Activated naive CD8-positive, alpha-beta T cell treated with anti-CD3 and anti-CD28 coated beads, Interleukin-2, amount 50 U/mL, for 24 hours (primary cell): ENCODE results near the gene LRRC36.
"Not testable (repeated sequence)": the region's sequence is repeated elsewhere in the genome, so short reads cannot be mapped to it uniquely, and the experiment has no call there.

ENCODE experiments used
- ATAC-seq: fragments of 150-1000 bp; cut with Tn5 transposase; one replicate; pipeline ENCODE4 v1.10.0; 2021
- DNase-seq: peaks from one replicate; pipeline ENCODE4 v3.0.0; 2021
- H3K27ac Mint-ChIP-seq: one replicate; pipeline ENCODE4 v1.8.0; 2021; ENCODE audit warnings: mild to moderate bottlenecking, mixed read lengths
- H3K27me3 Mint-ChIP-seq: one replicate; pipeline ENCODE4 v1.8.0; 2021; ENCODE audit warnings: mixed read lengths
- H3K36me3 Mint-ChIP-seq: one replicate; pipeline ENCODE4 v1.8.0; 2021; ENCODE audit warnings: low read depth, mixed read lengths
- H3K4me1 Mint-ChIP-seq: one replicate; pipeline ENCODE4 v1.8.0; 2021; ENCODE audit warnings: mixed read lengths
- H3K4me3 Mint-ChIP-seq: one replicate; pipeline ENCODE4 v1.8.0; 2021; ENCODE audit warnings: mild to moderate bottlenecking, moderate library complexity, mixed read lengths
- H3K9me3 Mint-ChIP-seq: one replicate; pipeline ENCODE4 v1.8.0; 2021; ENCODE audit warnings: mixed read lengths

The LRRC36 gene

GRCh38 chr16:67407176-67407787, 80.7 kb downstream of the LRRC36 start:
- H3K27me3 Mint-ChIP-seq: peaks cover 9% of the 10 kb centered on the region
- H3K27ac Mint-ChIP-seq: no peak overlapping the region
- ATAC-seq (no peak), DNase-seq (no peak)
- H3K4me3 Mint-ChIP-seq: no peak overlapping the region
- H3K36me3 Mint-ChIP-seq: no peaks in the 10 kb centered on the region
- no peaks in the 10 kb centered on the region for H3K9me3 Mint-ChIP-seq
- no peaks in the 10 kb centered on the region for H3K4me1 Mint-ChIP-seq

- Mint-ChIP-seq H3K9me3 (no peaks in the 10 kb centered on the region), H3K4me3 (no peak overlapping the region), H3K36me3 (no peaks in the 10 kb centered on the region), H3K4me1 (no peaks in the 10 kb centered on the region), H3K27me3 (peaks cover 9% of the 10 kb centered on the region), H3K27ac (no peak overlapping the region)
- ATAC-seq (no peak), DNase-seq (no peak)
Observed at GRCh38 chr16:67407788-67408452, 81.3 kb downstream of the LRRC36 start.

- H3K9me3 Mint-ChIP-seq: no peaks in the 10 kb centered on the region
- H3K27me3 Mint-ChIP-seq: peaks cover 7% of the 10 kb centered on the region
- DNase-seq (no peak), ATAC-seq (no peak)
- no peak overlapping the region for H3K27ac Mint-ChIP-seq
- H3K36me3 Mint-ChIP-seq: no peaks in the 10 kb centered on the region
- H3K4me3 Mint-ChIP-seq: no peak overlapping the region
- H3K4me1 Mint-ChIP-seq: no peaks in the 10 kb centered on the region
Observed at GRCh38 chr16:67409631-67410030, 83.0 kb downstream of the LRRC36 start.

GRCh38 chr16:67411339-67411738, 84.7 kb downstream of the LRRC36 start:
- no peaks in the 10 kb centered on the region for H3K36me3 Mint-ChIP-seq
- peaks cover 2% of the 10 kb centered on the region for H3K4me1 Mint-ChIP-seq
- no peak overlapping the region for H3K4me3 Mint-ChIP-seq
- ATAC-seq (no peak), DNase-seq (no peak)
- no peaks in the 10 kb centered on the region for H3K9me3 Mint-ChIP-seq
- peaks cover 9% of the 10 kb centered on the region for H3K27me3 Mint-ChIP-seq
- no peak overlapping the region for H3K27ac Mint-ChIP-seq

DNA sequence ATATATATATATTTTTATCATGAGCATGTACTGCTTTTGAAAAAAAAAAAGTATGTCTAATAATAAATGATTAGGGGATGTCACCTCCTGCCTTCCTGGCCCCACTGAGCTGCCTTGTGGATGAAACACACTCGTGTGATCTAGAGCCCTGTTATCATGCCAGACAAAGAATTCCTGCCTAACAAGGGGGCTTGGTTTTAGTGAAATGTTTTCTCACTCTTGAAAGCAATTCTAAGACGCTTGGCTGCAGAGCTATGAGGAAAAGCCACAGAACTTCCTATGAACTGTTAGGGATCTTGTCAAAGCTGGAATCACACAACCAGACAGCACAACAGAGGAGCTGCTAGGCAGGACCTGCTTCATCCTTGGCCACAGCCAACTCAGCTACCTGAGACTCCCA, 85.7 kb downstream of the LRRC36 start:
- ATAC-seq (no peak), DNase-seq (no peak)
- Mint-ChIP-seq H3K4me3 (no peak overlapping the region), H3K9me3 (no peaks in the 10 kb centered on the region), H3K27ac (no peak overlapping the region), H3K36me3 (no peaks in the 10 kb centered on the region), H3K27me3 (peaks cover 15% of the 10 kb centered on the region), H3K4me1 (peaks cover 6% of the 10 kb centered on the region)

DNA sequence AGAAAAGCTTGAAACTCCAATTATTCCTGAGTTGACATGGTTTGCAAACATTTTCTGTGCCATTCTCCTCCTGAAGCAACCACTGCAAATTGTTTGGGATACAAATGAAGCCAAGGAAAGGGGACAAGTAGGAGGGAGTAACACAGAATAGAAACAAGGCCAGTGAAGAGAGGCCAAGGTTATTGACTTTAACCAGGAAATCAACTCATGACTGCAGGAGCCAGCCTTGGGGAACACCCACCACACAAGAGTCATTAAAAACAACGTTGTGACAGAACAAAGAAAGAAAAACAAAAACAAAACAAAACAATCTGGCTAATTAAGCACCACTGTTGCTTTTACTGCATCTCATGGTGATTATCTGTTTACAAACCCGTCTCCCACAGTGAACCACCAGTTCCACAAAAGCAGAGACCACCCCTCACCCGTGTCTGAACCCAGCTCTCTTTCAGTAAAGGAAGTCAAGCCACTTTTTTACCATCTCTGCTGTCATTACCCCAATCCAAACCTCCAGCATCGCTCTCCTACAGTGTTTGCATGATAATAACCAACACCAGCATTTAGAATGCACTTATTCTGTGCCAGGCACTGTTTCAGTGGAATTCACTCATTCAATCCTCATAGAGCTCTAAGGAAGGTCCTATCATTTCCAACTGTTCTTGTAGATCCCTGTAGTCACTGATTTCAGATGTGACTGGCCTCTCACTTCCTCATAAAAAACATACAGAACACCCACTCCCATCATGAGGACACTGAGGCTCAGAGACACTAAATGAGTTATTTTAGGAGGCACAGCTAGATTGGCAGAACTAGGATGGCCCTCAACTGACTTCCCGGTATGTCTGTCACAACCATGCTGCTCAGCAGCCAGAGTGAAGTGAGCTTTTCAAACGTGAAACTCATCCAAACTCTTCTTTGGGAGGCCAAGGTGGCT, 87.6 kb downstream of the LRRC36 start:
- DNase-seq (no peak), ATAC-seq (no peak)
- Mint-ChIP-seq H3K9me3 (no peaks in the 10 kb centered on the region), H3K4me1 (peaks cover 6% of the 10 kb centered on the region), H3K36me3 (no peaks in the 10 kb centered on the region), H3K27ac (no peak overlapping the region), H3K27me3 (peaks cover 23% of the 10 kb centered on the region), H3K4me3 (no peak overlapping the region)

DNA sequence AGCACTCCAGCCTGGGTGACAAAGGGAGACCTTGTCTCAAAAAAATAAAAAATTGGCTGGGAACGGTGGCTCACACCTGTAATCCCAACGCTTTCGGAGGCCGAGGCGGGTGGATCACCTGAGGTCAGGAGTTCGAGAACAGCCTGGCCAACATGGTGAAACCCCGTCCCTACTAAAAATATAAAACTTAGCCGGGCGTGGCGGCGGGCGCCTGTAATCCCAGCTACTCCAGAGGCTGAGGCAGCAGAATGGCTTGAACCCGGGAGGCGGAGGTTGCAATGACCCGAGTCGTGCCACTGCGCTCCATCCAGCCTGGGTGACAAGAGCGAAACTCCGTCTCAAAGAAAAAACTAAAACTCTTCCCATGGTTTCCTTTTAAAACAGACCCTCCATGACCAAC, 88.8 kb downstream of the LRRC36 start:
- not testable (repeated sequence) for H3K36me3 Mint-ChIP-seq, H3K4me1 Mint-ChIP-seq, ATAC-seq, DNase-seq, H3K9me3 Mint-ChIP-seq
- Mint-ChIP-seq H3K27ac (peak overlapping the region; percentile 13), H3K4me3 (peak overlapping the region; percentile 75), H3K27me3 (peaks cover 25% of the 10 kb centered on the region)

GRCh38 chr16:67415872-67416793, 89.5 kb downstream of the LRRC36 start, which contains the start of gene ZDHHC1:
ZDHHC1 (minus strand) TSS chr16:67416477; CDS start chr16:67407775, 8,702 bp downstream.
- Mint-ChIP-seq H3K27me3 (peaks cover 25% of the 10 kb centered on the region), H3K27ac (peak within 1 kb of the TSS; percentile 13), H3K4me3 (peak within 1 kb of the TSS; percentile 75), H3K4me1 (peaks cover 6% of the 10 kb centered on the region), H3K9me3 (no peaks in the 10 kb centered on the region), H3K36me3 (no peaks in the 10 kb centered on the region)
- ATAC-seq: peak; percentile 85
- peak; percentile 73 for DNase-seq

- ATAC-seq: no peak
- no peak for DNase-seq
- Mint-ChIP-seq H3K4me3 (peak overlapping the region; percentile 51), H3K27me3 (peaks cover 27% of the 10 kb centered on the region), H3K4me1 (peaks cover 6% of the 10 kb centered on the region), H3K27ac (no peak overlapping the region), H3K9me3 (no peaks in the 10 kb centered on the region), H3K36me3 (no peaks in the 10 kb centered on the region)
Observed at GRCh38 chr16:67417333-67418061, 90.9 kb downstream of the LRRC36 start.

GRCh38 chr16:67419502-67419901, 92.9 kb downstream of the LRRC36 start:
- H3K9me3 Mint-ChIP-seq: no peaks in the 10 kb centered on the region
- H3K36me3 Mint-ChIP-seq: no peaks in the 10 kb centered on the region
- H3K27ac Mint-ChIP-seq: no peak overlapping the region
- H3K27me3 Mint-ChIP-seq: peaks cover 28% of the 10 kb centered on the region
- peaks cover 6% of the 10 kb centered on the region for H3K4me1 Mint-ChIP-seq
- no peak for ATAC-seq
- H3K4me3 Mint-ChIP-seq: no peak overlapping the region
- no peak for DNase-seq

GRCh38 chr16:67419931-67420330, 93.3 kb downstream of the LRRC36 start:
- Mint-ChIP-seq H3K36me3 (no peaks in the 10 kb centered on the region), H3K4me1 (peaks cover 6% of the 10 kb centered on the region), H3K9me3 (no peaks in the 10 kb centered on the region), H3K27ac (no peak overlapping the region), H3K4me3 (no peak overlapping the region), H3K27me3 (peaks cover 28% of the 10 kb centered on the region)
- DNase-seq: no peak
- no peak for ATAC-seq

GRCh38 chr16:67421030-67421429, 94.4 kb downstream of the LRRC36 start:
- no peak overlapping the region for H3K4me3 Mint-ChIP-seq
- no peaks in the 10 kb centered on the region for H3K9me3 Mint-ChIP-seq
- no peak for ATAC-seq
- H3K36me3 Mint-ChIP-seq: no peaks in the 10 kb centered on the region
- no peak overlapping the region for H3K27ac Mint-ChIP-seq
- H3K27me3 Mint-ChIP-seq: peaks cover 26% of the 10 kb centered on the region
- no peak for DNase-seq
- peaks cover 4% of the 10 kb centered on the region for H3K4me1 Mint-ChIP-seq

DNA sequence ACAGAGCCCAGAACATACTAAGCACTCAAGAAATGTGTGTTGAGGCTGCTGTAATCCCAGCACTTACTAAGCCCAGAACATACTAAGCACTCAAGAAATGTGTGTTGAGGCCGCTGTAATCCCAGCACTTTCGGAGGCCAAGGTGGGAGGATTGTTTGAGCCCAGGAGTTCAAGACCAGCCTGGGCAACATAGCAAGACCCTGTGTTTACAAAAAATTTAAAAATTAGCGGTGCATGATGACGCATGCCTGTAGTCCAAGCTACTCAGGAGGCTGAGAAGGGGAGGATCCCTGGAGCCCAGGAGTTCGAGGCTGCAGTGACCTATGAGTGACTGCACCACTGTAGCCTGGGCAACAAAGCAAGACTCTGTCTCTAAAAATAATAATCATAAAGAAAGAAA, 96.4 kb downstream of the LRRC36 start:
- DNase-seq: no peak
- no peak for ATAC-seq
- Mint-ChIP-seq H3K4me1 (no peaks in the 10 kb centered on the region), H3K9me3 (no peaks in the 10 kb centered on the region), H3K27me3 (peaks cover 20% of the 10 kb centered on the region), H3K36me3 (no peaks in the 10 kb centered on the region), H3K27ac (no peak overlapping the region), H3K4me3 (no peak overlapping the region)
